GM13977 (cell line): Measurements from ENCODE around the gene MAPKAPK2.
A peak's percentile ranks its signal among the peaks of the same experiment; 100 is the strongest.

Experiments
- DNase-seq: peaks from one replicate; pipeline ENCODE4 v3.0.0; 2012; ENCODE audit warnings: low spot score
- in situ Hi-C: fragments of 300-500 bp; cut with MboI; formaldehyde crosslinking; loops from one replicate; pipeline ENCODE4 v1.12.0; 2022; ENCODE audit warnings: low sequenced_read_pairs, low pct_unique_long_range_greater_than_20kb, mixed read lengths, inconsistent platforms; ENCODE audit not compliant: unreplicated experiment
- TF ChIP-seq, protein P1 (sequence below): IDR thresholded peaks from 2 replicates; pipeline ENCODE4 v1.5.1; 2012; ENCODE audit warnings: mild to moderate bottlenecking, control low read depth; ENCODE audit not compliant: insufficient read depth; ENCODE audit errors: extremely low read depth, missing control alignments

The MAPKAPK2 gene

DNA sequence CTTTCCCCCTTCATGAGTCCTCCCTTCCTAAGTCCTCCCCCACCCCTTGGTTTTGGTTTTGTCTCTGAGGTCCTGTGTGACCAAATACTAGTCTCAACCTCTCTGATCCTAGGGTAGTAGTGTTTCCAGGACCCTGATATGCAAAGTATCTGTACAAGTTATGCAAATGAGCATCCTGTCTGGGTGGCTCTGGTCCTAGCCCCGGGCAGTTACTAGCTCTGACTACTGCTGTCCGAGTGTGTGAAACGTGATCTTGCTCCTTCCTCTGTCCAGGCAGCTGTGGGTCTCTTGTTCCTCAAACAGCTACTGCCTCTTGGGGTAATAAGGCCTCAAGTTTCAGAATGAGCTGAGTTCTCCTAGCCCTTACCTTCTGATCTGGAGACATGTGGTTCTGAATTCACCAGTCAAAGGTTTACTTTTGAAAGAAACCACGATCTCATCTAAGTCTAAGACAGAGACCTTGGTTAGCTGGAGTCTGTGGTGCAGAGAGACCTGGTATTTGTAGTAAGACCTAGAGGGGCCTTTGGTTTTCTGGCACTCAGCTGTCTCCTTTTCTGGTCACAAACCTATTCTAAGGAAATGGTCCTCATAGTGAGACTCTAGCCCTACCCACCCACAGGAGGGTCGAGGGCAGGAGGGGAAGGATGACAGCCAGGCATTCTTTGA lies 54.8 kb downstream of the MAPKAPK2 start:
- in situ Hi-C loops = loop anchor here (5.0 kb wide), 2 partner anchors 68 to 173 kb away; no protein-coding TSS in a partner anchor
- DNase-seq = peak; percentile 84
- TF ChIP-seq, protein P1, sequence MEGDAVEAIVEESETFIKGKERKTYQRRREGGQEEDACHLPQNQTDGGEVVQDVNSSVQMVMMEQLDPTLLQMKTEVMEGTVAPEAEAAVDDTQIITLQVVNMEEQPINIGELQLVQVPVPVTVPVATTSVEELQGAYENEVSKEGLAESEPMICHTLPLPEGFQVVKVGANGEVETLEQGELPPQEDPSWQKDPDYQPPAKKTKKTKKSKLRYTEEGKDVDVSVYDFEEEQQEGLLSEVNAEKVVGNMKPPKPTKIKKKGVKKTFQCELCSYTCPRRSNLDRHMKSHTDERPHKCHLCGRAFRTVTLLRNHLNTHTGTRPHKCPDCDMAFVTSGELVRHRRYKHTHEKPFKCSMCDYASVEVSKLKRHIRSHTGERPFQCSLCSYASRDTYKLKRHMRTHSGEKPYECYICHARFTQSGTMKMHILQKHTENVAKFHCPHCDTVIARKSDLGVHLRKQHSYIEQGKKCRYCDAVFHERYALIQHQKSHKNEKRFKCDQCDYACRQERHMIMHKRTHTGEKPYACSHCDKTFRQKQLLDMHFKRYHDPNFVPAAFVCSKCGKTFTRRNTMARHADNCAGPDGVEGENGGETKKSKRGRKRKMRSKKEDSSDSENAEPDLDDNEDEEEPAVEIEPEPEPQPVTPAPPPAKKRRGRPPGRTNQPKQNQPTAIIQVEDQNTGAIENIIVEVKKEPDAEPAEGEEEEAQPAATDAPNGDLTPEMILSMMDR = no peak

DNA sequence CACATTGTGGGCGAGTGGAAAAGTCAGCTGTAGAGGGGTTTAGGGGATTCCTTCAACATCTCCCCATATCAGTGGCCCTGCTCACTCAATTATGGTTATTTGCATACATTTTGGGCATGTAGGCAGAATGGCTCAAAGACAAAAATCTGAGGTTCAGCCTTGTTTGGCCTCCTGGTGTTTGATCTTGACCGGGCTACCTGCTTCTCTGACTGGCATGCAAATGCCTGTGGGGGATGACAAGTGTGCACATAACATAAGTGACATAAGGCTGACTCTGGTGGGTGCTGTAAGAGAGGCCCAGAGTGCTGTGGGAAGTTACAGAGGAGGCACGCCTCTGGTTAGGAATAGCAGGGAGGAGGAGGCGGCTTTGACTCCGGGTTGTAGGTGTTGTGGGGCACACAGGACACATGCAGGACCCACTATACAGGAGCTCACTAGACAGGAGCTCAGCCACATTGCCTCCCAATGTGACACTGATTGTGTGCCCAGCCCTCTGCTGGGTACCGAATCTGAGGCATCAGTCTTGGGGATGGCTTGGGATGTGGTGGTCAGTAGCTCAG lies 56.5 kb downstream of the MAPKAPK2 start:
- TF ChIP-seq, protein P1 = no peak
- DNase-seq = peak; percentile 17
- in situ Hi-C loops = no loop called here

DNA sequence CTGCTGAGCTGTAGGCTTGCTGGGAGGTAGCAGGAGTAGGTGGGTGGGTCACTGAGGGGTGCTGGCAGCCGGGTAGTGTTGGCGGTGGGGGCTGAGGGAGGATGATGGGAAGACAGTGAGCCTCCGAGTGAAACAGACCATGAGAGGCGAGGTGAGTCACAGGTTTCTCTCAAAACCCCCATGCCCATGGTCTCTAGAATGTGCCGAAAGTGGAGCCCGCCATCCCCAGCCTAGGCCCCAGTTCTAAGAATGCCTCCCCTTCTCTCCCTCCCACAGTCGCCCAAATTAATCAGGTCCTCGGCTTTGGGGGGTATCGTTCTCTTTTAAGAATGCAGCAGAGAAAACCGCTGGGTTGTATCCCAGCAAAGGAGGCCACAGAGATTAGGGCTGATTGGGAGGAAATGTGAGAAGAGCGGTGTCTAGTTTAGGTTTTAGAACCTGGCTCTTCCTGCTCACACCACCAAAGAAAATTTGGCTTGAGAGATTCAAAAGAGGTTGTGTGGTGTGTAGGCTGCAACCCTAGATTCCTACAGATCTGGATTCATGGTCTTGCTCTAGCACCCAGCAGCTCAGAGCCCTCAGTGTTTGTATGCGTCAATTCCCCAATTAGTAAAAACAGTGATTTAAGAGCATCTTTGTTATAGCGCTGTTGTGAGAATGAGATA lies 58.1 kb downstream of the MAPKAPK2 start:
- DNase-seq = peak; percentile 44
- in situ Hi-C loops = no loop called here
- TF ChIP-seq, protein P1 = no peak

DNA sequence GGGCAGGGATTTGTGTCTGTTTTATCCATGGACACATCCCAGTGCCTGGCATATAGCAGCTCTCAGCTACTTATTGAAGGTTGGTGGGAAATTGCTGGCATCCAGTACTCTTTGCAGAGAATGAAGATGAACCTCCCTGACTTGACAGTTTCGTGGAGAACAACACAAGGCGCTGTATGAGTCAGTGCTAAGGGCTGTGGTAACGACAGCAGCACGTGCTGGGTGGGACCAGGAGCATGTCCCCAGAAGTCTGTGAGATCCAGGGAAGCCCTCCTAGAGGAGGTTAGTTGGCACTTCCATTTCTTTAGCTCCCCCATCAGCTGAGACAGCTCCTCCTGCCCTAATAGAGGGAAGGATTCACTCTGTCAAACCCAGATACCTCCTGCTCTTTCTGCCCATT lies 60.0 kb downstream of the MAPKAPK2 start:
- in situ Hi-C loops = no loop called here
- DNase-seq = no peak
- TF ChIP-seq, protein P1 = no peak

DNA sequence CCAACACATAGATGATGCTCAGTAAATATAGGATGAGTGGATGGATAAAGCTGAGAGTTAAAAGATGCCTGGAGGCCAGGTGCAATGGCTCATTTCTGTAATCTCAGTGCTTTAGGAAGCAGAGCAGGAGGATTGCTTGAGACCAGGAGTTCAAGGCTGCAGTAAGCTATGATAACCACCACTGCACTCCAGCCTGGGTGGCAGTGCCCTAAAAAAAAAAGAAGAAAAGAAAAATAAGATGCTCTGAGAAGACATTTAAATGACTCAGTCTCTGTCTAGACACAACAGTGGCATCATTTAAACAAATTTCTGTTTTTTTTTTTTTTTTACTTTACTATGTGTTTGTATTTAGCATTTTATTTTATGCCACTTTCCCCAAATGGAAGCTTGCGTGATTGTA lies 60.6 kb downstream of the MAPKAPK2 start:
- in situ Hi-C loops = no loop called here
- TF ChIP-seq, protein P1 = no peak
- DNase-seq = no peak

DNA sequence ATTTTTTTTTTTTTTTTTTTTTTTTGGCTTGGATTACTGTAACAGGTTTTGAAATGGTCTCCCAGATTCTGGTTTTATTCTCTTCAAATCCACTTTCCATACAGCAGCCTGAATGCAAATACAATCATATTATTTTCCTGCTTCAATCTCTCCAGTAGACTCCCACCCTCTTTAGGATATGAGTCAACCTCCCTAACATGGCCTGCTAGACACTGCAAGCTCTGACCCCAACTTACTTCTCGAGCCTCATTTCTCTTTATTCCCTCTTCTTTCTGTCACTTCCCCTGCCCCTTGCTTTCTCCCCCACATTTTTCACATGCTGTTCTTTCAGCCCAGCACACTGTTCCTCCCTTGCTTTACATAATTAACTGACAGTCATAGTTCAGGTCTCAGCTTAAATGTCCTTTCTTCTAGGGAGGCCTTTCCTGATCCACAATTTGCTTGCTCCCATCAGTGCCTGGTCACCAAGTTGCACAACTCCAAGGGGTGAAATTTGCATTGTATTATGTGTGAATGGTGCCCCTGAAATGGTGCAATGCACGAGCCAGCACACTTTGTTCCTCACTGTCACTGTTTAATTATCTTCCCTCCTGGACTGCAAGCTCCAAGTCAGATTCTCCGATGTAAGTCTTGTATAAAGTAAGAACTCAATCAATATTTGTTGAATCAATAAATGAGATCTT lies 63.8 kb downstream of the MAPKAPK2 start:
- in situ Hi-C loops = no loop called here
- no peak for DNase-seq
- TF ChIP-seq, protein P1 = no peak
